ENCODE measurements around the gene BAHCC1. TPM values are rescaled to one million over a fixed set of nuclear protein-coding genes. Genes with fewer than 3 reads are reported as not detected.

BAHCC1 gene
- total RNA-seq, 1 experiment from 2014 or later = 29.8 TPM

DNA sequence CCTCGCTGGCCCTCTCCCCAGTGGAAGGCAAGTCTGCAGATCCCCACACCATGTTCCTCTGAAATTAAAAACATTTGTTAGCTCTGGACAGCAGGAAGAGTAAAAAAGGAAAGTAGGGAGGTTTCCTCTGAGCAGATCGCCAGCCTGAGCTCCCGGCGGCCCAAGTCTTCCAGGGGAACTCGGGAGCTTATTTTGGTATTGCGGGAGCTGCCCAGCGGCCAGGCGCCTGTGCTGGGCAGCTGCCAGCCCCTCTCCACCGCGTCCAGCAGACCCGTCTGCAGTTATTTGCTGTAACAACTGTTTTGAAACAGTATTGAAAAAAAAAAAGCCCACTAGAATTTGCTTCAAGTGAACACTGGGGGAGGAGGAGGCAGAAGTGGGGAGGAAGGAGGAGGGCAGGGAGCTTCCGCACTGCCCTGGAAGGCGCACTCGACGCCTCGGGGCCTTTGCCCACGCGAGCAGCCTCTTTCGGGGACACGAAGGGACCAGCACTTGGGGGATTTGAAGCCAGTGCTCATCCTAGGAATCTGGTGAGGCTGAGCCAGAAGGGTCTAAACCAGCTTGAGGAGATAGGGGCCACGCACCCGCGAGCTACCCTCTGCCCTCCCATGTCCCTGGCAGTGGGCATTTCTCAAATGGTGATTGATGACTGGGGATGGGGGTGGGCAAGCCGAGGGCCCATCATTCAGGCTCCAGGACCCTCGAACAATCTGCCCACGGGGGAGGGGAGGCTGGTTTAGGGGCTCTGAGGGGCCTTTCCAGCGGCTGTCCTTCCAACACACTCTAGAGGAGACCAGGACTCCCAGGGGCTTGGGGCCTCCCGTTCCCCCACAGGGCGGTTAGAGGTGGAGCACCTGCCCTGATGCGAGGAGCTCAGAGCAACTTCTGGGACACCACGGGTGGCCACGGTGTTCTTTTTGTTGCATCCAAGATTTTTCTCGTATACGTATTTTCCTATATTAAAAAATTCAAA lies 3.0 kb upstream of the BAHCC1 start:
- peaks cover 39% of the 10 kb centered on the region for H3K4me1 Mint-ChIP-seq

DNA sequence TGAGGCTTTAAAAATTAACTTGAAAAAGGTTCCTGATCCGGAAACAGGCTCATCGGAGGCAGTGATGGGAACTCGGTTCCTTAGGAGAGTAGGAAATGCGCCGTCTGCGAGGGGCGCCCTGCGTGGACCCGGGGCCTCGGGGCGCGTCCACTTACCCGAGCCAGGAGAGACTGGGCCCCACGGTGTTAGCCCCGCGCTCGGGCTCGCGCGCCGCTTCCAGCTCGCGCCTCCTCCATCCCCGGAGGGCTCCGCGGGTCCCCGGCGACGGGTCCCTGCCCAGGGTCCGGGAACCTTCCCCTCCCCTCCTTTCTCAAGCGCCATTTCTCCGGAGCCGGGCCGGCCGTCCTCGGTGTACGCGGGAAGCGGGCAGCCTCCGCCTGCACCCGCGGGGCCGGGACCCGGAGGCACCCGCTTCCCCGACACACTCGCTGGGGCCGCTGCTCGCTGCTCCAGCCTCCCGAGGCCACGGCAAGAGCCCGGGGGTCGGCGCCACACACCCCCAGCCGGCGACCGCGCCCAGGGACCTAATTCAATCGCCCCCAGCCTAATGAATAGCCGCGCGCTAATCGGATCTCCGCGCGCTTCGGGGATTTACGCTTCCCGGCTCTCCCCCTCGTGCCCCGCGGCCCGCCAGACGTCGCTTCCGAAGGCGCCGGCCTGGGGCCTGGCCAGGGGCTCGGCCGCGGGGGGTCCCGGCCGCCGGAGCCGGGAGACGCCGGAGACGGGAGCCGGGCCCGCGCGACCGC lies 2.2 kb upstream of the BAHCC1 start:
- CTCF ChIA-PET = interaction anchor here (0.7 to 2.4 kb wide), 8 partner anchors 8 to 138 kb away, joined by 3 to 9 read pairs (median 6); no protein-coding TSS in a partner anchor

More for the DNA sequence above, 3.0 kb upstream of the BAHCC1 start:
- H3K27ac Mint-ChIP-seq = no peak overlapping the region
- H3K4me3 Mint-ChIP-seq = peak overlapping the region; percentile 71
- ChIA-PET POLR2A (interaction anchor here (1.6 kb wide), 1 partner anchor 9 kb away, joined by 8 read pairs; no protein-coding TSS in a partner anchor), CTCF (interaction anchor here (1.0 to 1.5 kb wide), 6 partner anchors 9 to 137 kb away, joined by 4 to 7 read pairs (median 4); no protein-coding TSS in a partner anchor)
- DNase-seq (ENCODE audit: low spot score) (no peak), ATAC-seq (no peak)
- TF ChIP-seq JUN (CRISPR knock-in tag; IDR thresholded peaks at IDR 0.05) (no peak), ZNF263 (CRISPR knock-in tag; IDR thresholded peaks at IDR 0.05; ENCODE audit: low read depth) (peak; percentile 27)
- no peaks in the 10 kb centered on the region for H3K36me3 Mint-ChIP-seq
- no peaks in the 10 kb centered on the region for H3K9me3 Mint-ChIP-seq
- H3K27me3 Mint-ChIP-seq (ENCODE audit: low read depth) = peaks cover 76% of the 10 kb centered on the region

More for the DNA sequence above, 2.2 kb upstream of the BAHCC1 start:
- TF ChIP-seq ZNF263 (CRISPR knock-in tag; IDR thresholded peaks at IDR 0.05; ENCODE audit: low read depth) = no peak
- TF ChIP-seq E2F4 (CRISPR knock-in tag; IDR thresholded peaks at IDR 0.05; ENCODE audit: borderline replicate concordance, low read depth) = no peak
- TF ChIP-seq ZNF138 (CRISPR knock-in tag; conservative IDR thresholded peaks at IDR 0.05) = no peak
- no peak for TF ChIP-seq RELA (CRISPR knock-in tag; IDR thresholded peaks at IDR 0.05; ENCODE audit: borderline replicate concordance)
- TF ChIP-seq ZNF671 (CRISPR knock-in tag; IDR thresholded peaks at IDR 0.05) = no peak
- TF ChIP-seq SMAD4 (CRISPR knock-in tag; IDR thresholded peaks at IDR 0.05) = no peak
- TF ChIP-seq EMX1 (CRISPR knock-in tag; IDR thresholded peaks at IDR 0.05) = no peak
- no peak for TF ChIP-seq JAZF1 (CRISPR knock-in tag; IDR thresholded peaks at IDR 0.05)
- no peak for TF ChIP-seq NR2C2 (CRISPR knock-in tag; IDR thresholded peaks at IDR 0.05)
- no peak for TF ChIP-seq TP53 (CRISPR knock-in tag; IDR thresholded peaks at IDR 0.05)
- TF ChIP-seq ZNF317 (CRISPR knock-in tag; IDR thresholded peaks at IDR 0.05; ENCODE audit: borderline replicate concordance, low read depth) = no peak
- TF ChIP-seq NR1H2 (CRISPR knock-in tag; IDR thresholded peaks at IDR 0.05) = no peak
- TF ChIP-seq JUN (CRISPR knock-in tag; IDR thresholded peaks at IDR 0.05) = no peak
- TF ChIP-seq, protein P1, sequence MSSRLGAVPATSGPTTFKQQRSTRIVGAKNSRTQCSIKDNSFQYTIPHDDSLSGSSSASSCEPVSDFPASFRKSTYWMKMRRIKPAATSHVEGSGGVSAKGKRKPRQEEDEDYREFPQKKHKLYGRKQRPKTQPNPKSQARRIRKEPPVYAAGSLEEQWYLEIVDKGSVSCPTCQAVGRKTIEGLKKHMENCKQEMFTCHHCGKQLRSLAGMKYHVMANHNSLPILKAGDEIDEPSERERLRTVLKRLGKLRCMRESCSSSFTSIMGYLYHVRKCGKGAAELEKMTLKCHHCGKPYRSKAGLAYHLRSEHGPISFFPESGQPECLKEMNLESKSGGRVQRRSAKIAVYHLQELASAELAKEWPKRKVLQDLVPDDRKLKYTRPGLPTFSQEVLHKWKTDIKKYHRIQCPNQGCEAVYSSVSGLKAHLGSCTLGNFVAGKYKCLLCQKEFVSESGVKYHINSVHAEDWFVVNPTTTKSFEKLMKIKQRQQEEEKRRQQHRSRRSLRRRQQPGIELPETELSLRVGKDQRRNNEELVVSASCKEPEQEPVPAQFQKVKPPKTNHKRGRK (CRISPR knock-in tag; IDR thresholded peaks at IDR 0.05; ENCODE audit: borderline replicate concordance) = no peak
- no peak for TF ChIP-seq PRRX2 (CRISPR knock-in tag; IDR thresholded peaks at IDR 0.05)
- no peak for TF ChIP-seq CREB1 (CRISPR knock-in tag; IDR thresholded peaks at IDR 0.05)
- TF ChIP-seq ZNF416 (CRISPR knock-in tag; IDR thresholded peaks at IDR 0.05) = no peak
- TF ChIP-seq ZNF396 (CRISPR knock-in tag; IDR thresholded peaks at IDR 0.05; ENCODE audit: borderline replicate concordance) = no peak
- no peak for TF ChIP-seq FOXP4 (CRISPR knock-in tag; IDR thresholded peaks at IDR 0.05)
- no peak for TF ChIP-seq ZBTB21 (CRISPR knock-in tag; IDR thresholded peaks at IDR 0.05; ENCODE audit: borderline replicate concordance)
- POLR2A ChIA-PET = interaction anchor here (1.0 to 1.6 kb wide), 2 partner anchors 8 to 9 kb away, joined by 5 to 8 read pairs; no protein-coding TSS in a partner anchor
- Mint-ChIP-seq H3K36me3 (no peaks in the 10 kb centered on the region), H3K4me1 (peaks cover 41% of the 10 kb centered on the region), H3K27ac (no peak overlapping the region), H3K9me3 (no peaks in the 10 kb centered on the region), H3K4me3 (peak overlapping the region; percentile 71), H3K27me3 (ENCODE audit: low read depth) (peaks cover 74% of the 10 kb centered on the region)
- no peak for ATAC-seq
- DNase-seq (ENCODE audit: low spot score) = peak; percentile 49
